ENCODE measurements around the gene ERBB4. TPM values are rescaled to one million over a fixed set of nuclear protein-coding genes. Genes with fewer than 3 reads are reported as not detected.

ERBB4 gene
- total and polyA plus RNA-seq, 2 of the 8 experiments (the other 6 are each of a cell fraction or from before 2014, with no cell fraction given): 0.34 to 1.3 TPM

DNA sequence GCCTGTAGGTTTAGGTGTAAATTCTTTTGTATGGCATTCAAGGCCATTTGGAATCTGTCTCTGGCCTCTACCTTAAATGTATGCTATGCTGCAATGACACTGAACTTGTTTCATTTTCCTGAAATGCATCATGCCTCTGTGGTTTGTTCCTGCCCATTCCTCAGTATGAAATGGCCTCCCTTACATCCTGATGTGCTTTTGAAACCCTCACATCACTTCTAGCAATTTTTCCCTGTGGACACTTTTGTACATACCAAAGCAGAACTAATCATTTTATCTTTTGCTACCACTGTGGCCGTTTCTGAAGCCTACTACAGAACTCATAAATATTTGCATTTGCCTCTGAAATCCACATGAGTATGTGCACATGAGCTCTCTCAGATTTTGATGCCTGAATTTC lies 557.2 kb downstream of the ERBB4 start:
- no peak overlapping the region for H3K4me2 ChIP-seq (ENCODE audit: insufficient read depth in 1 of 2, low read depth in 2 of 2, low read length in 2 of 2)
- H3K23me2 ChIP-seq (ENCODE audit: low read depth, low read length): no peaks in the 10 kb centered on the region; the same call in 1 of the 2 replicates
- H2AFZ ChIP-seq (ENCODE audit: low read length): no peak overlapping the region
- H3K4me1 ChIP-seq (replicated peaks in 1 of 4; ENCODE audit: control insufficient read depth in 3 of 4, insufficient read depth in 4 of 4, low read length in 3 of 4): no peaks in the 10 kb centered on the region
- DNase-seq (ENCODE audit: low read depth in 1 of 2, low spot score in 2 of 2) (no peak), FAIRE-seq (no peak)
- no peaks in the 10 kb centered on the region for H3K79me2 ChIP-seq (ENCODE audit: control insufficient read depth in 1 of 2, insufficient read depth in 2 of 2, low read length in 2 of 2)
- H4K8ac ChIP-seq (ENCODE audit: extremely low read depth, insufficient read depth, low read length): no peak overlapping the region
- no peak overlapping the region for H3K9ac ChIP-seq (replicated peaks in 1 of 4; ENCODE audit: extremely low read depth in 1 of 4, low read depth in 3 of 4, low read length in 3 of 4)
- H4K91ac ChIP-seq (replicated peaks; ENCODE audit: insufficient read length, low read length): no peak overlapping the region
- no peak overlapping the region for H2BK20ac ChIP-seq (ENCODE audit: low read length)
- ChIA-PET CTCF (ENCODE audit: partially characterized antibody) (no interaction called here), POLR2A (ENCODE audit: partially characterized antibody) (no interaction called here)
- no peak overlapping the region for H2AK5ac ChIP-seq (ENCODE audit: low read depth, low read length)
- no peak overlapping the region for H3K23ac ChIP-seq (ENCODE audit: insufficient read length)
- H4K5ac ChIP-seq (ENCODE audit: insufficient read length, low read depth, low read length): no peak overlapping the region
- H3K36me3 ChIP-seq (ENCODE audit: control insufficient read depth in 2 of 4, insufficient read depth in 4 of 4, low read length in 3 of 4): no peaks in the 10 kb centered on the region
- no peak overlapping the region for H2BK15ac ChIP-seq (ENCODE audit: low read length)
- H4K20me1 ChIP-seq (replicated peaks in 1 of 2; ENCODE audit: control insufficient read depth in 1 of 2, insufficient read depth in 2 of 2, low read length in 2 of 2): no peaks in the 10 kb centered on the region
- no peak for TF ChIP-seq MAFK (IDR thresholded peaks at IDR 0.05; ENCODE audit: low read depth, low read length)
- no peak for TF ChIP-seq SIN3A (conservative IDR thresholded peaks at IDR 0.05 in 1 of 2, IDR thresholded peaks at IDR 0.05 in 1 of 2; ENCODE audit: low read depth in 1 of 2, low read length in 2 of 2)
- TF ChIP-seq POLR2A (IDR thresholded peaks at IDR 0.05; ENCODE audit: control extremely low read depth in 1 of 2, low read depth in 2 of 2, low read length in 2 of 2): no peak
- H3K27me3 ChIP-seq (replicated peaks in 1 of 4; ENCODE audit: control insufficient read depth in 3 of 4, extremely low read depth in 1 of 4, insufficient read depth in 3 of 4, low read length in 3 of 4): no peaks in the 10 kb centered on the region
- no peaks in the 10 kb centered on the region for H3K79me1 ChIP-seq (ENCODE audit: low read depth, low read length)
- no peak overlapping the region for H3K18ac ChIP-seq (ENCODE audit: extremely low read depth, low read length)
- no peak overlapping the region for H2BK12ac ChIP-seq (ENCODE audit: low read depth, low read length)
- no peak overlapping the region for H2BK5ac ChIP-seq (ENCODE audit: low read depth, low read length)
- H3K4ac ChIP-seq (replicated peaks; ENCODE audit: insufficient read length, low read depth, low read length): no peak overlapping the region
- H3K27ac ChIP-seq (ENCODE audit: low read depth, low read length): no peak overlapping the region
- H3K9me3 ChIP-seq (ENCODE audit: insufficient read depth in 2 of 2, low read depth in 1 of 2, low read length in 1 of 2): no peaks in the 10 kb centered on the region
- no peak overlapping the region for H3K4me3 ChIP-seq (ENCODE audit: extremely low read depth in 1 of 4, insufficient read depth in 2 of 4, low read depth in 3 of 4, low read length in 4 of 4)
- 88% methylated on average over 1 of the region's 1 CpG; no CpG with 5 or more reads in 1 of the 2 experiments for whole genome bisulfite sequencing, 2 experiments (ENCODE audit: extremely low coverage in 1 of 2, insufficient coverage in 1 of 2, insufficient read length in 1 of 2, insufficient replicate concordance in 2 of 2, low coverage in 1 of 2, low lambda C conversion rate in 2 of 2, missing lambda C conversion rate in 1 of 2)
- H3K14ac ChIP-seq (ENCODE audit: insufficient read length): no peak overlapping the region
- no peak overlapping the region for H2BK120ac ChIP-seq (replicated peaks; ENCODE audit: low read depth, low read length)
- no peak overlapping the region for H3K56ac ChIP-seq (replicated peaks; ENCODE audit: insufficient read length, low read depth, low read length)
